ENCODE measurements around the gene SPRN.

The SPRN gene

GRCh38 chr10:133451346-133451745 is 26.9 kb upstream of the SPRN start:
- no peak overlapping the region for H3K4me3 ChIP-seq (ENCODE audit: low read depth, low read length)
- TF ChIP-seq, protein P1, sequence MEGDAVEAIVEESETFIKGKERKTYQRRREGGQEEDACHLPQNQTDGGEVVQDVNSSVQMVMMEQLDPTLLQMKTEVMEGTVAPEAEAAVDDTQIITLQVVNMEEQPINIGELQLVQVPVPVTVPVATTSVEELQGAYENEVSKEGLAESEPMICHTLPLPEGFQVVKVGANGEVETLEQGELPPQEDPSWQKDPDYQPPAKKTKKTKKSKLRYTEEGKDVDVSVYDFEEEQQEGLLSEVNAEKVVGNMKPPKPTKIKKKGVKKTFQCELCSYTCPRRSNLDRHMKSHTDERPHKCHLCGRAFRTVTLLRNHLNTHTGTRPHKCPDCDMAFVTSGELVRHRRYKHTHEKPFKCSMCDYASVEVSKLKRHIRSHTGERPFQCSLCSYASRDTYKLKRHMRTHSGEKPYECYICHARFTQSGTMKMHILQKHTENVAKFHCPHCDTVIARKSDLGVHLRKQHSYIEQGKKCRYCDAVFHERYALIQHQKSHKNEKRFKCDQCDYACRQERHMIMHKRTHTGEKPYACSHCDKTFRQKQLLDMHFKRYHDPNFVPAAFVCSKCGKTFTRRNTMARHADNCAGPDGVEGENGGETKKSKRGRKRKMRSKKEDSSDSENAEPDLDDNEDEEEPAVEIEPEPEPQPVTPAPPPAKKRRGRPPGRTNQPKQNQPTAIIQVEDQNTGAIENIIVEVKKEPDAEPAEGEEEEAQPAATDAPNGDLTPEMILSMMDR (IDR thresholded peaks at IDR 0.05; ENCODE audit: low read depth, low read length, missing control alignments) = no peak
- no peak for DNase-seq (ENCODE audit: low read depth)

DNA sequence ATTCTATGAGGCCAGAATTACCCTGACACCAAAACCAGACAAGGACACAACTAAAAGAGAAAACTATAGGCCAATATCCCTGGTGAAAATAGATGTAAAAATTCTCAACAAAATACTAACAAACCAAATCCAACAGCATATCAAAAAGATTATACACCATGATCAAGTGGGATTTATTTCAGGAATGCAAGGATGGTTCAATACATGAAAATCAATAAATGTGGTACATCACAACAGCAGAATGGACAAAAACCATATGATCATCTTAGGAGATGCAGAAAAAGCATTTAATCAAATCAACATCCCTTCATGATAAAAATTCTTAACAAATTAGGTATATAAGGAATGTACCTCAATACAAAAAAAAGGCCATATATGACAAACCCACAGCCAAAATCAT is 23.7 kb upstream of the SPRN start:
- TF ChIP-seq, protein P1 (IDR thresholded peaks at IDR 0.05; ENCODE audit: low read depth, low read length, missing control alignments) = no peak
- no peak overlapping the region for H3K4me3 ChIP-seq (ENCODE audit: low read depth, low read length)
- no peak for DNase-seq (ENCODE audit: low read depth)

DNA sequence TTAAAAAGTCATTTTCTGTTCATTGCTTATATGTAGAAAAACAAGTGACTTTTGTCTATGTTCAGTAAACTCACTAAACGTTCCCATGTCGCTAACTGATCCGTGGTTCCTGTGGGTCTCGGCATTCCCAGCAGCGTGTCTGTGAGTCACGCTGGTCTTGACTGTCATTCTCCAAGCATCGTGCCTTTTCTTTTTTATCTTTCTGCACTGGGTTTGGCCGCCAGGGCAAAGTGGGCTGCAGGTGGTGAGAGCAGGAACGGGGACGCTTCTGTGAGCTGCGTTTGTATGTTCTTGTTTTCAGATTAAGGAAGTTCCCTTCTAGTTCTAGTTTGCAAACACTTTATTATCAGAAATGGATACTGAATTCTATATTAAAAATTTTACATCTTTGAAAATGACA is 22.6 kb upstream of the SPRN start:
- no peak for DNase-seq (ENCODE audit: low read depth)
- TF ChIP-seq, protein P1 (IDR thresholded peaks at IDR 0.05; ENCODE audit: low read depth, low read length, missing control alignments) = no peak
- H3K4me3 ChIP-seq (ENCODE audit: low read depth, low read length) = no peak overlapping the region

DNA sequence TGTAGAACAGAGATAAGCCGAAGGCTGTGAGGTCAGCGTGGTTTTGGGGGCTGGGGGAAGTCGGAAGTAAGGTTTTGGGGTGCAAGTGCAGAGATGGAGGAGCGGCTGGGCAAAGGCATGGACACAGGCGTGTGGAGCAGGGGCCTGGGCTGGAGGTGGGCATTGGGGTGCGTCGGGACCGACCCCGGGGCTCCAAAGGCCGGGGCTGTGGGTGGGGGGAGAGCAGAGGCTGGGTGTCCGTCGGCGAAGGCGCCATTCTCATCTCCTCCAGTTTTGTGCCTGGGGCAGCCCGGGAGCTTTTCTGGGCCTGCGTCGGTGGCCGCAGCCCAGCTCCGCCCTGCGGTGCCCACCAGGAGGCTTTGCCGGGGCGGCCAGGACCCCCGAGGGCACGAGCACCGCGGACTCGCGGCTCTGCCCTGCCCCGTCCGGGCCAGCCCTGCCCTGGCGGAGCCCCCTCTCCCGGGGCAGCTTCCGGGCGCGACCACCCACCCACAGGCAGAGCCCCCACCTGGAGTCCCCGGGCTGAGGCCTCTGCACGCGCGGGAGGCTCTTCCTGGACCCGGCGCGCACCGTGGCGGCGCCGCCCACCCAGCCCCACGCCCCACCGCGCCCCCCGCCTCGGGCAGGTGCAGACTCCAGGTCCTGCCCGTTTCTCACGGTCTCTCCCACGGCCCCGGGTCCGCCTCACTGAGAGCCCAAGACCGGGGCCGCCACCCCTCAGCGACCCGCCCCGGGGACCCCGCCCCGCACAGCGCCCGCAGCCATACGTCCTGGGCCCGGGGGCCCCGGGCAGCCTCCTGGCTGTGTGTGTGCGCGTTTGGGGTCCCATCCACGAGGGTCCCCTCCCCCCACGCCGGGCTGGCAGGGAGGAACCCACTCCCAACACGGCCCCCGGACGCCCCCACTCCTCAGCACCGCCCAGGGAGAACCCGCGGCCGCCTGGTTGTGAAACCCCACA is 21.6 kb upstream of the SPRN start:
- DNase-seq (ENCODE audit: low read depth) = no peak
- H3K4me3 ChIP-seq (ENCODE audit: low read depth, low read length) = no peak overlapping the region

DNA sequence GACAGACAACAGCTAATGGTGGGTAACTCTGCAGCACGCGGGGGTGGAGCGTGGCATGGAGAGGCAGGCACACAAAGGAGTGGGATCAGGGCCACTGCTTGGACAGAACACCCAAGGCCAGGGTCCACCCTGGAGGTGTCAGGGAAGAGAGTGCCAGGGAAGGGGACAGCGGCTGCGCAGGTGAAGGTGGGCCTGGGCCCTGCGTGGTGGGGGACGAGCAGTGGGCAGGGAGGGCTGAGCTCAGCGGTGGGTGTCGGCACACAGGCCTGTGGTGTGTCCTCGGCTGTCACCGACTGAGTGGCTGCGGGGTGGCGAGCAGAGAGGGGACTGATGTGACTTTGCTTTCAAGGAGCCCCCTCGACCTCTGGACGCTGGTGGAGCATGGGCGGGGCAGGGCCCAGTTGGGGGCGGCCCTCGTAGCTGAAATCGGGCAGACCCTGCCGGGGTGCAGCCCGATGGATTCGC is 20.9 kb upstream of the SPRN start:
- no peak overlapping the region for H3K4me3 ChIP-seq (ENCODE audit: low read depth, low read length)
- TF ChIP-seq, protein P1 (IDR thresholded peaks at IDR 0.05; ENCODE audit: low read depth, low read length, missing control alignments) = no peak
- no peak for DNase-seq (ENCODE audit: low read depth)

More for the DNA sequence above, 21.6 kb upstream of the SPRN start:
- TF ChIP-seq, protein P1 (IDR thresholded peaks at IDR 0.05; ENCODE audit: low read depth, low read length, missing control alignments) = no peak

DNA sequence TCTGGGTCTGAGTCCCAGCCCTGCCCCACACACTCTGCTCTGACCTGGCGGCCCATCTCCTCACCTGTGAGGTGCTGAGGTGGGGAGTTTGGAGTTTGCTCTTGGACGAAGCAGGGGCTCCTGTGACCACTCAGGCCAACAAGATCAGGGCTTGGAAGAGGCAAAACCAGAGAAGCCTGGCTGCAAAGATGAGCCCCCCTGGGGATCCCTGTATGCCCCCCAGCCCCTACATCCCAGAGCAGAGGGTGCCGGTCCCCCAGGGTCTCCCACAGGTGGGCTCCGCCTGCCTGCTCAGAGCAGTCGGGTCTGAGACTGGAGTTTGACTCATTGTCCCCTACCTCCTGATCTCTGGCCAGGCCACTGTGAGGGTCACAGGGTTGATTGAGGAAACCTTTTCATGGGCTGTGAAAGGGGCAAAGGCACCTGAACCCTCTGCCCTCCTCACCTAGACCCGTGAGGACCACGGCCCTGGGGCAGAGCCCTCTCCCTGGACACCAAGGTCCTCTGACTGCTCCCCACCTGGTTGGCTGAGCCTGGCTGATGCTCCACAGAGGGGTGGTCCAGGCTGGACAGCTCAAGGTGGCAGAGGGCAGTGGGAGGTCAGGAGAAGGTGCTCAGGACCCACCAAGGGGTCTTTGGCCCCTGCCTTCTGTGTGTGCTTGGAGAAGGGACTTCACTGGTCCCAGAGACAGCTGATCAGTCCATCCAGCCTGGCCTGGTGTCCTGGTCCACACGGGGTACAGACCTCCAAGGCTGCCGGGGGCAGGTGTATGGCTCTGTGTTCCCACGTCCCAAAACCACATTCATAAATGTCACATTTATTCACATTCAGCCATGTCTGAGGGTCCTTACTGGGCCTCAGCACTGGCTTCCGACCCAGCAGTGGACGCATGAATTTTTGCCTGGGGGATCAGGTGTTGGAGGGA is 20.2 kb upstream of the SPRN start:
- H3K4me3 ChIP-seq (ENCODE audit: low read depth, low read length) = no peak overlapping the region
- TF ChIP-seq, protein P1 (IDR thresholded peaks at IDR 0.05; ENCODE audit: low read depth, low read length, missing control alignments) = no peak
- no peak for DNase-seq (ENCODE audit: low read depth)

All from GM12864 (cell line).